GM12878 (cell line): ENCODE measurements around the gene LRRC7.

ENCODE experiments used
- EZH2 ChIP-seq: IDR thresholded peaks from 2 replicates; pipeline ENCODE4 v1.6.1; 2012; ENCODE audit warnings: low read depth, mild to moderate bottlenecking, control low read depth, inconsistent platforms, low read length, borderline replicate concordance; ENCODE audit not compliant: control insufficient read depth
- MEF2A ChIP-seq: IDR thresholded peaks from 2 replicates; pipeline ENCODE4 v1.6.1; 2011; ENCODE audit warnings: low read depth, mild to moderate bottlenecking, low read length, moderate library complexity; ENCODE audit not compliant: insufficient read depth
- POLR2A ChIP-seq: IDR thresholded peaks from 2 replicates; pipeline ENCODE4 v1.6.1; 2011; ENCODE audit warnings: low read depth, mild to moderate bottlenecking, low read length
- TF ChIP-seq, protein P1 (sequence below), 3 experiments: IDR thresholded peaks in 2 of 3; conservative IDR thresholded peaks in 1 of 3; 2 replicates each; pipeline ENCODE4 v1.5.1; 2011; ENCODE audit warnings: low read depth in 3 of 3, low read length in 3 of 3, mild to moderate bottlenecking in 3 of 3, control low read depth in 2 of 3, moderate library complexity in 2 of 3, inconsistent platforms in 1 of 3, mixed read lengths in 1 of 3; ENCODE audit not compliant: control insufficient read depth in 2 of 3, insufficient read depth in 1 of 3; ENCODE audit errors: extremely low read depth in 1 of 3

- TF ChIP-seq, protein P1, sequence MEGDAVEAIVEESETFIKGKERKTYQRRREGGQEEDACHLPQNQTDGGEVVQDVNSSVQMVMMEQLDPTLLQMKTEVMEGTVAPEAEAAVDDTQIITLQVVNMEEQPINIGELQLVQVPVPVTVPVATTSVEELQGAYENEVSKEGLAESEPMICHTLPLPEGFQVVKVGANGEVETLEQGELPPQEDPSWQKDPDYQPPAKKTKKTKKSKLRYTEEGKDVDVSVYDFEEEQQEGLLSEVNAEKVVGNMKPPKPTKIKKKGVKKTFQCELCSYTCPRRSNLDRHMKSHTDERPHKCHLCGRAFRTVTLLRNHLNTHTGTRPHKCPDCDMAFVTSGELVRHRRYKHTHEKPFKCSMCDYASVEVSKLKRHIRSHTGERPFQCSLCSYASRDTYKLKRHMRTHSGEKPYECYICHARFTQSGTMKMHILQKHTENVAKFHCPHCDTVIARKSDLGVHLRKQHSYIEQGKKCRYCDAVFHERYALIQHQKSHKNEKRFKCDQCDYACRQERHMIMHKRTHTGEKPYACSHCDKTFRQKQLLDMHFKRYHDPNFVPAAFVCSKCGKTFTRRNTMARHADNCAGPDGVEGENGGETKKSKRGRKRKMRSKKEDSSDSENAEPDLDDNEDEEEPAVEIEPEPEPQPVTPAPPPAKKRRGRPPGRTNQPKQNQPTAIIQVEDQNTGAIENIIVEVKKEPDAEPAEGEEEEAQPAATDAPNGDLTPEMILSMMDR (IDR thresholded peaks at IDR 0.05 in 2 of 3, conservative IDR thresholded peaks at IDR 0.05 in 1 of 3; ENCODE audit: control insufficient read depth in 2 of 3, extremely low read depth in 1 of 3, insufficient read depth in 1 of 3, low read depth in 3 of 3, low read length in 3 of 3), result no peak
- no peak for TF ChIP-seq EZH2
- TF ChIP-seq POLR2A, result no peak
- no peak for TF ChIP-seq MEF2A
Observed at GRCh38 chr1:69534829-69535228, 32.9 kb upstream of the LRRC7 start.
